Common myeloid progenitor, CD34-positive (primary cell): ENCODE results near the gene KRTAP10-3.
"Not testable (repeated sequence)": the region's sequence is repeated elsewhere in the genome, so short reads cannot be mapped to it uniquely, and the experiment has no call there.

ENCODE experiments used
- CTCF ChIA-PET: fragments of 350-600 bp; sonication (Branson Sonifier 250); formaldehyde crosslinking; loops from one replicate; lab custom pipeline; 2021; ENCODE audit warnings: antibody characterized with exemption; lab: Charles Lee
- POLR2A ChIA-PET: fragments of 350-600 bp; sonication (Branson Sonifier 250); formaldehyde crosslinking; loops from one replicate; lab custom pipeline; 2021; ENCODE audit warnings: antibody characterized with exemption; lab: Charles Lee
- DNase-seq, 3 donors: peaks; one replicate each; pipeline versions ENCODE4 v3.0.0 to v3.0.0-alpha.2; 2013
- H3K27ac ChIP-seq, 2 experiments: 1 replicate in 1 of 2; 2 replicates in 1 of 2; pipeline ENCODE4 v1.7.0; 2013; ENCODE audit warnings: inconsistent platforms in 2 of 2, low read length in 2 of 2, mild to moderate bottlenecking in 2 of 2, low read depth in 1 of 2, moderate library complexity in 1 of 2; ENCODE audit not compliant: severe bottlenecking in 2 of 2, insufficient read depth in 1 of 2, poor library complexity in 1 of 2
- H3K27me3 ChIP-seq, 5 experiments: replicated peaks in 2 of 5; 1 replicate in 3 of 5; 2 replicates in 2 of 5; pipeline versions ENCODE4 v1.6.1 to v1.7.0; 2013; ENCODE audit warnings: low read length in 4 of 5, mild to moderate bottlenecking in 2 of 5, moderate library complexity in 2 of 5, inconsistent platforms in 1 of 5; ENCODE audit not compliant: insufficient read depth in 5 of 5, control insufficient read depth in 4 of 5
- H3K36me3 ChIP-seq, 4 experiments: 1 replicate in 2 of 4; 2 replicates in 2 of 4; pipeline versions ENCODE4 v1.6.1 to v1.7.0; 2013; ENCODE audit warnings: low read length in 3 of 4, control low read depth in 1 of 4, mild to moderate bottlenecking in 1 of 4; ENCODE audit not compliant: control insufficient read depth in 4 of 4, insufficient read depth in 4 of 4
- H3K4me1 ChIP-seq, 4 experiments: 1 replicate in 3 of 4; 2 replicates in 1 of 4; pipeline versions ENCODE4 v1.6.1 to v1.7.1; 2013; ENCODE audit warnings: low read length in 3 of 4, mild to moderate bottlenecking in 3 of 4, control low read depth in 1 of 4, inconsistent platforms in 1 of 4, moderate library complexity in 1 of 4; ENCODE audit not compliant: control insufficient read depth in 4 of 4, insufficient read depth in 4 of 4; ENCODE audit errors: control extremely low read depth in 1 of 4
- H3K4me3 ChIP-seq, 7 experiments: 1 replicate in 4 of 7; 2 replicates in 3 of 7; pipeline versions ENCODE4 v1.5.1 to v1.7.0; 2013; ENCODE audit warnings: mild to moderate bottlenecking in 7 of 7, low read length in 6 of 7, moderate library complexity in 6 of 7, inconsistent platforms in 2 of 7, low read depth in 2 of 7, control low read depth in 1 of 7; ENCODE audit not compliant: insufficient read depth in 4 of 7, control insufficient read depth in 1 of 7; ENCODE audit errors: extremely low read depth in 1 of 7
- H3K9me3 ChIP-seq, 5 experiments: 1 replicate in 4 of 5; 2 replicates in 1 of 5; pipeline versions ENCODE4 v1.6.1 to v1.7.1; 2013; ENCODE audit warnings: low read length in 4 of 5, mild to moderate bottlenecking in 2 of 5, inconsistent platforms in 1 of 5, low read depth in 1 of 5, moderate library complexity in 1 of 5; ENCODE audit not compliant: control insufficient read depth in 4 of 5, insufficient read depth in 2 of 5; ENCODE audit errors: control extremely low read depth in 1 of 5
- WGBS: methylation state at CpG from one replicate; pipeline ENCODE4 v1.1.5; 2013; ENCODE audit not compliant: insufficient coverage; 5-methylcytosine and 5-hydroxymethylcytosine counted together

Gene KRTAP10-3

GRCh38 chr21:44580231-44580821 is 21.7 kb upstream of the KRTAP10-3 start, which contains the start of gene KRTAP10-5:
TSS of gene KRTAP10-5 (minus strand) at chr21:44580604. CDS start at chr21:44580578, 26 bp downstream.
- H3K27ac ChIP-seq, DNase-seq, H3K4me1 ChIP-seq, H3K36me3 ChIP-seq, CTCF ChIA-PET, H3K4me3 ChIP-seq, POLR2A ChIA-PET: not testable (repeated sequence)
- WGBS = 36% methylated on average over 7 of the region's 19 CpGs
- Histone ChIP-seq H3K9me3 (peaks cover 2 to 30% (median 17%) of the 10 kb centered on the region in 5 experiments), H3K27me3 (peaks cover 0 to 43% (median 0%) of the 10 kb centered on the region in 5 experiments)

- WGBS = 88% methylated on average over 7 of the region's 7 CpGs
- Histone ChIP-seq H3K27ac (no peak overlapping the region), H3K4me3 (no peak overlapping the region), H3K36me3 (no peaks in the 10 kb centered on the region), H3K4me1 (no peaks in the 10 kb centered on the region), H3K27me3 (peaks cover 0 to 41% (median 0%) of the 10 kb centered on the region in 5 experiments), H3K9me3 (peaks cover 2 to 29% (median 17%) of the 10 kb centered on the region in 5 experiments)
- no peak for DNase-seq
- ChIA-PET CTCF (no interaction called here), POLR2A (no interaction called here)
These were observed 21.2 kb upstream of the KRTAP10-3 start for GRCh38 chr21:44579833-44580144.

GRCh38 chr21:44579056-44579832 is 20.6 kb upstream of the KRTAP10-3 start:
- no peaks in the 10 kb centered on the region for H3K4me1 ChIP-seq
- ChIA-PET POLR2A (no interaction called here), CTCF (no interaction called here)
- H3K36me3 ChIP-seq = no peaks in the 10 kb centered on the region
- no peak overlapping the region for H3K27ac ChIP-seq
- H3K27me3 ChIP-seq = peaks cover 0 to 43% (median 0%) of the 10 kb centered on the region in 5 experiments
- peaks cover 2 to 29% (median 17%) of the 10 kb centered on the region in 5 experiments for H3K9me3 ChIP-seq
- WGBS = 73% methylated on average over 11 of the region's 22 CpGs
- no peak for DNase-seq
- no peak overlapping the region for H3K4me3 ChIP-seq

GRCh38 chr21:44578371-44579055 is 19.9 kb upstream of the KRTAP10-3 start:
- Histone ChIP-seq H3K4me1 (no peaks in the 10 kb centered on the region), H3K27ac (no peak overlapping the region), H3K36me3 (no peaks in the 10 kb centered on the region), H3K4me3 (no peak overlapping the region), H3K27me3 (peaks cover 0 to 38% (median 0%) of the 10 kb centered on the region in 5 experiments), H3K9me3 (peaks cover 2 to 29% (median 17%) of the 10 kb centered on the region in 5 experiments)
- ChIA-PET POLR2A (no interaction called here), CTCF (no interaction called here)
- over 99% methylated on average over 15 of the region's 17 CpGs for WGBS
- DNase-seq = no peak

- Histone ChIP-seq H3K27ac (no peak overlapping the region), H3K4me1 (no peaks in the 10 kb centered on the region), H3K36me3 (no peaks in the 10 kb centered on the region), H3K9me3 (peaks cover 0 to 25% (median 12%) of the 10 kb centered on the region in 5 experiments), H3K4me3 (no peak overlapping the region), H3K27me3 (peaks cover 0 to 37% (median 0%) of the 10 kb centered on the region in 5 experiments)
- WGBS = 86% methylated on average over 5 of the region's 10 CpGs
- ChIA-PET CTCF (no interaction called here), POLR2A (no interaction called here)
- DNase-seq = no peak
These were observed 17.4 kb upstream of the KRTAP10-3 start for GRCh38 chr21:44576025-44576420.

- H3K4me3 ChIP-seq = no peak overlapping the region
- DNase-seq = no peak
- no peaks in the 10 kb centered on the region for H3K36me3 ChIP-seq
- peaks cover 0 to 24% (median 12%) of the 10 kb centered on the region in 5 experiments for H3K9me3 ChIP-seq
- POLR2A ChIA-PET = no interaction called here
- no peaks in the 10 kb centered on the region for H3K4me1 ChIP-seq
- H3K27me3 ChIP-seq = peaks cover 0 to 37% (median 0%) of the 10 kb centered on the region in 5 experiments
- 90% methylated on average over 18 of the region's 20 CpGs for WGBS
- no peak overlapping the region for H3K27ac ChIP-seq
- CTCF ChIA-PET = no interaction called here
These were observed 16.9 kb upstream of the KRTAP10-3 start for GRCh38 chr21:44575307-44576024.
